Nephron (organoid): ENCODE measurements around the gene ZC3H4.

Experiments used
- H3K27ac Mint-ChIP-seq, 3 experiments: 2 replicates each; pipeline ENCODE4 v1.8.0; 2020; ENCODE audit warnings: mixed read lengths in 3 of 3, mild to moderate bottlenecking in 2 of 3, moderate library complexity in 1 of 3
- H3K27me3 Mint-ChIP-seq: 2 replicates; pipeline ENCODE4 v1.8.0; 2021; ENCODE audit warnings: low read depth, mild to moderate bottlenecking, moderate library complexity, mixed read lengths
- H3K36me3 Mint-ChIP-seq: 2 replicates; pipeline ENCODE4 v1.8.0; 2020; ENCODE audit warnings: low read depth, mixed read lengths
- H3K4me1 Mint-ChIP-seq: 2 replicates; pipeline ENCODE4 v1.8.0; 2020; ENCODE audit warnings: mixed read lengths
- H3K4me3 Mint-ChIP-seq, 3 experiments: 2 replicates each; pipeline ENCODE4 v1.8.0; 2020; ENCODE audit warnings: mild to moderate bottlenecking in 3 of 3, mixed read lengths in 3 of 3, moderate library complexity in 2 of 3
- H3K9me3 Mint-ChIP-seq: 2 replicates; pipeline ENCODE4 v1.8.0; 2020; ENCODE audit warnings: mixed read lengths
- TF ChIP-seq, protein P1 (sequence below), 3 experiments: fragments of 200-600 bp; sonication (generic); IDR thresholded peaks; one replicate each; pipeline ENCODE4 v1.5.0; 2021; ENCODE audit warnings: antibody characterized with exemption in 3 of 3; ENCODE audit not compliant: unreplicated experiment in 3 of 3

ZC3H4 gene

DNA sequence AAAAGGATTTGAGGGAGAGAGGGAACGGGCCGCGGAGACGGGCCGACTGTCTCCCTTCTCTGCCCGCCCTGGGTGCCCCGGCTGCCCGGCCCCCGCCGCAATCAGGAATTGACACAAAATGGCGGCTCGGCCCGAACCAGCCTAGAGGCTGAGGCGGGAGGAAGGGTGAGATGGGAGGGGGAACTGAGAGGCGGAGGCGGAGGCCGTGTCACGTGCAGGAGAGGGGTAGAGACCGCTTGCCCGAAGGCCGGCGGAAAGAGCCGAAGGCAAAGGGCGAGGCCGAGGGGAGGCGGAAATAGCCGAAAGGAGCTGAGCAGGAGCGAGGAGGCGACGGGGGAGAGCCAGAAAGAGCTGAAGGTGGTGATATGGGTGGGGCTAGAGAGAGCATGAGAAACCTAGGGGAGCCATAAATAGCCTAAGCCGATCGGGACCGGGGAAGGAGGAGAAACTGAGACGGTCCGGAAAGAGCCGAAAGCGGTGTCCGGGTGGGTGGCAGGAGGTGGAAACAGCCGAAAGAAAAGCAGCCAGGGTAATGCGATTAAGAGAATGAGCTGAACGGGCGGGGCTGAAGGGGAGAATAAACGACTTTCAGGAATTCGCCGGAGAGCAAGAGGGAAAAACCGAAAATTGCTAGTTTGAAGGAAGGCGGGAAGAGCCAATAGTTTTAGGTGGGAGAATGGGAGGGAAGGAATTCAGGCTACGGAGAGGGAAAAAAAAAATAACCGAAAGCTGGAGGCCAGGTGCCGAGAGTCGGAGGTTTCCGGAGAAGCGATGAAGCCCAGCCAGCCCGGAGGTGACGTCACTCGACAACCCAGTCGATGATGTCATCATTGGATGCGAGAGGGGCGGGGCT, at the start of gene ZC3H4:
ZC3H4 (minus strand) TSS at position 780 of the 853 bp plus-strand sequence. CDS start 1,192 bp downstream, outside the sequence.
- Mint-ChIP-seq H3K9me3 (no peaks in the 10 kb centered on the region), H3K4me1 (peaks cover 34% of the 10 kb centered on the region), H3K27me3 (peaks cover 3% of the 10 kb centered on the region), H3K36me3 (peaks cover 8% of the 10 kb centered on the region), H3K4me3 (peak within 1 kb of the TSS; percentile 96), H3K27ac (peak within 1 kb of the TSS; percentile 99 to 100 (median 100))
- TF ChIP-seq, protein P1, sequence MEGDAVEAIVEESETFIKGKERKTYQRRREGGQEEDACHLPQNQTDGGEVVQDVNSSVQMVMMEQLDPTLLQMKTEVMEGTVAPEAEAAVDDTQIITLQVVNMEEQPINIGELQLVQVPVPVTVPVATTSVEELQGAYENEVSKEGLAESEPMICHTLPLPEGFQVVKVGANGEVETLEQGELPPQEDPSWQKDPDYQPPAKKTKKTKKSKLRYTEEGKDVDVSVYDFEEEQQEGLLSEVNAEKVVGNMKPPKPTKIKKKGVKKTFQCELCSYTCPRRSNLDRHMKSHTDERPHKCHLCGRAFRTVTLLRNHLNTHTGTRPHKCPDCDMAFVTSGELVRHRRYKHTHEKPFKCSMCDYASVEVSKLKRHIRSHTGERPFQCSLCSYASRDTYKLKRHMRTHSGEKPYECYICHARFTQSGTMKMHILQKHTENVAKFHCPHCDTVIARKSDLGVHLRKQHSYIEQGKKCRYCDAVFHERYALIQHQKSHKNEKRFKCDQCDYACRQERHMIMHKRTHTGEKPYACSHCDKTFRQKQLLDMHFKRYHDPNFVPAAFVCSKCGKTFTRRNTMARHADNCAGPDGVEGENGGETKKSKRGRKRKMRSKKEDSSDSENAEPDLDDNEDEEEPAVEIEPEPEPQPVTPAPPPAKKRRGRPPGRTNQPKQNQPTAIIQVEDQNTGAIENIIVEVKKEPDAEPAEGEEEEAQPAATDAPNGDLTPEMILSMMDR (IDR thresholded peaks at IDR 0.05; ENCODE audit: unreplicated experiment in 3 of 3), result no peak

DNA sequence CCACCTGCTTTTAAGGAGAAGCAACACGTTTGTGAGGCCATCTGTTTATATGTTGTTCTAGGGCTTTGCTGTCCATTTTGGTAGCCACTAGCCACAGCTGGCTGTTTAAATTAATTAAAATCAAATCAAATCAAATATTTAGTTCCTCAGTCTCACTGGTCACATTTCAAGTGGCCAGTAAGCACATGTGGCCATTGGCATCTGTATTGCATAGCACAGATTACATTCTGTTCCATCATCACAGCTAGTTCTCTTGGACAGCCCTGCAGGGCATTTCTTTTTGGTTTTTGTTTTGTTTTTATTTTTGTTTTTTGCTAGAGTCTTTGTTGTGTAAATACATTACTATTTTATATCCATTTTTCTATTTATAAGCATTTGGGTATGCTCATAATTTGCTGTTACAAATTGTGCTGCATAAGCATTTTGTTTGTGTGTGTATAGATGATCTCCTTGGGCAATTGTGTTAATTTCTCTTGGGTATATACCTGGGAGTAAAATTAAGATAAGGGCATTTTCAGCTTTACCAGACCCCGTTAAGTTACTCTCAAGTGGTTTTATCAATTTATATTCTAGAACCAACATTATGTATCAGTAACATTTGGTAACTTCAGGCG, 48.4 kb upstream of the ZC3H4 start:
- Mint-ChIP-seq H3K4me1 (peaks cover 24% of the 10 kb centered on the region), H3K27ac (no peak overlapping the region), H3K27me3 (no peaks in the 10 kb centered on the region), H3K36me3 (peaks cover 47% of the 10 kb centered on the region), H3K9me3 (no peaks in the 10 kb centered on the region), H3K4me3 (no peak overlapping the region)
- TF ChIP-seq, protein P1 (IDR thresholded peaks at IDR 0.05; ENCODE audit: unreplicated experiment in 3 of 3), result no peak

DNA sequence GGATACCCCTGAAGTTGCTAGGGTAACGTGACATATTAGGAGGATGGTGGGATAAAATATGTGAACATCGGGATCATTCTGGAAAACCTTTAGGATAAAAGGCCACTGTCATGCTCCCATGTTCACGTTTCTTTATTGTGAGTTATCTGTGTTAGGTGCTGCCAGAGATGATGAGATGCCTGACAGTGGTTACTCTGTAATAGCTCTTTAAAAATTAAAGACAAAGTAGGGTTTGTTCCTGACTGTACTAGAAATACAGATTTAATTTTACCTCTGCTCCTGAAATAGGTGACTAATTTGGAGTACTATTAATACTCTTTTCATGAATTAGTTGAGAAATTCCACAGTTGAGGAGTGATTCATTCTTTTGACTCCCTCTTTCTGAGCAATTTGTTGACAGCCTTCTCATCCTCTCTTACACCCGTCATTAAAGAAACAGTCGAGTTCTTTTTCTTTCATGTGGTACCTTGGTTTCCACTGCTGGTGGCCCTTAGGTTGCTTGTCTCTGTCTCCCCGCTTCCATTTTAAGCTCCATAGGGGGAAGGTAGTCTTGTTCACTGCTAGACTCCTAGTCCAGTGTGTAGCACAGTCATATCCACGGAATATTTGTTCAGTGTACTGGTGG, 45.4 kb upstream of the ZC3H4 start:
- H3K36me3 Mint-ChIP-seq, result peaks cover 45% of the 10 kb centered on the region
- H3K9me3 Mint-ChIP-seq, result no peaks in the 10 kb centered on the region
- peak overlapping the region in 1 of 3 experiments; percentile 71 for H3K4me3 Mint-ChIP-seq
- H3K27ac Mint-ChIP-seq, result peak overlapping the region; percentile 87 to 94 (median 91)
- peaks cover 39% of the 10 kb centered on the region for H3K4me1 Mint-ChIP-seq
- TF ChIP-seq, protein P1 (IDR thresholded peaks at IDR 0.05; ENCODE audit: unreplicated experiment in 3 of 3), result no peak
- H3K27me3 Mint-ChIP-seq, result no peaks in the 10 kb centered on the region

DNA sequence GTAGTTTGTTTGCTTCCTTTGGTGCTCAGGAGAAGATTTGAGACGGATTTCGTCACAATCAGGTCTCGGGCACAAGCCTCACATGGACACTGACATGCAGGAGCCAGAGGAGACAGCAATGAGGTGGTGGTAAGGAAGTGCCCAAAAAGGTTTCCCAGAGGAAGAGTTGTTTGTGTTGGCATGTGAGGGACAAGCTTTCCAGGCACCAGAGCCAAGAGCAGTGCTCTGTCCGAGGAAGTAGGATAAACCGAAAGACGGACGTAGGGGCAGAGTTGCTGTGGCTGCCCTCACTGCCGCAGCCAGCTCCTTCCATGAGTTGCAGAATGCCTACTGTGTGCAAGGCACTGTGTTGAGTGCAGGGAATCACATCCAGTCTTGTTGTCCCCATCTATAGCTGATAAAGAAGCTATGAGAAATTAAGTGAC, 44.8 kb upstream of the ZC3H4 start:
- H3K9me3 Mint-ChIP-seq, result no peaks in the 10 kb centered on the region
- peak overlapping the region; percentile 87 to 94 (median 91) for H3K27ac Mint-ChIP-seq
- H3K4me1 Mint-ChIP-seq, result peaks cover 39% of the 10 kb centered on the region
- no peaks in the 10 kb centered on the region for H3K27me3 Mint-ChIP-seq
- peak overlapping the region in 1 of 3 experiments; percentile 71 for H3K4me3 Mint-ChIP-seq
- peaks cover 47% of the 10 kb centered on the region for H3K36me3 Mint-ChIP-seq
- TF ChIP-seq, protein P1 (IDR thresholded peaks at IDR 0.05; ENCODE audit: unreplicated experiment in 3 of 3), result no peak

DNA sequence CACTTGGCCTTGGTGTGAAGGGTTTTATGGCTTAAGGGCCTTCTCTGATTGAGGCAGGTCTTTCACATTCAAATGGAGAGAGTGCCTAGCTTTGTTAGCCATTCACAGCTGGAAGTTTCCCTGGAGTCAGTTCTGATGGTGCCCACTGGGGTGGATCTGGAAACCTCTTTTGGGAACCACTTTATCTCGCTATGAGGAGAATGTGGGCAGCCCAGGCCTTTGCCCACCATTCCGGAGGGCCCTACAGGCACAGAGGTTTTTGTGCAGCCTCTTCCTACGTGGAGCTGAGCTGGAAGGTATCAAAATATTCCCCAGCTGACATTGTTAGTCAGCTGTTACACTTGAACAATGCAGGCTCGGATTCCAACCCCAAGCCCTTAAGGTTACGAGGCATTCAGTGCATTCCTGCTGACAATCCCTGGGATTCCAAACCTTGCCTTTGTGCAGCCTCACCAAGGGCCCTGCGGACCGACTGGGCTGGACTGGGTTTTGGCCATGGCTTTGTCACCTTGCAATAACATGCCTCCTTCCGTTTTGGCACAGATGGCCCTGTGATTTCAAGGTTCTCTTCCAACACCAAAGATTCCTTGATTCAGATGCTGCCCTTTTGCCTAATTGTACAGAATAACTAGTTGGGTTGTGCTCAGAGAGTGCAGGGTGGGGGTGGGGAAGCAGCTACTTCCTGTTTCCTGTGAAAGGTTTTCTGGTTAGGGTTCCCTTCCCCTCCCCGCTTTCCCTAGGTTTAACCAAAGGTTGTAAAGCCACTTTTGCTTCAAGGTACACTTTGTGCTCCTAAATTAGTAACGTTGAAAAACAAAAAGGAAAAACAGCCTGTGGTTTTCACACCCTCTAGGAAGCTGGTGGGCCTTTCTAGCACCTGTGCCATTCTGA, 44.1 kb upstream of the ZC3H4 start:
- TF ChIP-seq, protein P1 (IDR thresholded peaks at IDR 0.05; ENCODE audit: unreplicated experiment in 3 of 3), result no peak
- no peaks in the 10 kb centered on the region for H3K9me3 Mint-ChIP-seq
- H3K4me1 Mint-ChIP-seq, result peaks cover 45% of the 10 kb centered on the region
- H3K27ac Mint-ChIP-seq, result peak overlapping the region; percentile 87 to 94 (median 91)
- no peaks in the 10 kb centered on the region for H3K27me3 Mint-ChIP-seq
- H3K36me3 Mint-ChIP-seq, result peaks cover 54% of the 10 kb centered on the region
- H3K4me3 Mint-ChIP-seq, result peak overlapping the region in 1 of 3 experiments; percentile 71
